Uterus (tissue), 2 donors: ENCODE measurements around the gene MYO15A.

Experiments
- POLR2A ChIP-seq, 2 donors: fragments of 450-650 bp; IDR thresholded peaks; one replicate each; pipeline ENCODE4 v1.6.1; 2016; ENCODE audit warnings: antibody characterized with exemption in 2 of 2, mild to moderate bottlenecking in 1 of 2, moderate library complexity in 1 of 2
- TF ChIP-seq, protein P1 (sequence below), 4 experiments: fragments of 200-600 bp in 2 of 4; fragments of 450-650 bp in 2 of 4; sonication (generic) in 2 of 4; IDR thresholded peaks; one replicate each; pipeline ENCODE4 v1.5.1; 2016 to 2019; ENCODE audit warnings: antibody characterized with exemption in 4 of 4, mild to moderate bottlenecking in 2 of 4, moderate library complexity in 1 of 4

DNA sequence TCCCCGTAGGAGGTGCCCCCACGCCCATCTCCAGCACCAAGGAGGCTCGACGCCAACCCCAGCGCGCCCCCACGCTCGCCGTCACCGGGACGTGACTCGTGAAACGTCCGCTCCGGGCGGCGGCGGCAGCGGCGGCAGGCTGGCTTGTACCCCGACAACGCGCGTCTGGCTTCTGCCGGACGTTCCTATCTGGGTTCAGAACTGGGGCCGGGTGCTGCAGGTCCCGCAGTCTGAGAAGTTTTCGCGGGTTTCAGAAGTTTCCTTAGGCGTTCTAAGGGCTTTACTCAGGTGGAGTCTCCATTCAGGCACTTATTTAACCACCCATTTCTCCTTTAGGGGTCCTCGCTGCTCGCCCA is 74.4 kb downstream of the MYO15A start:
- TF ChIP-seq, protein P1, sequence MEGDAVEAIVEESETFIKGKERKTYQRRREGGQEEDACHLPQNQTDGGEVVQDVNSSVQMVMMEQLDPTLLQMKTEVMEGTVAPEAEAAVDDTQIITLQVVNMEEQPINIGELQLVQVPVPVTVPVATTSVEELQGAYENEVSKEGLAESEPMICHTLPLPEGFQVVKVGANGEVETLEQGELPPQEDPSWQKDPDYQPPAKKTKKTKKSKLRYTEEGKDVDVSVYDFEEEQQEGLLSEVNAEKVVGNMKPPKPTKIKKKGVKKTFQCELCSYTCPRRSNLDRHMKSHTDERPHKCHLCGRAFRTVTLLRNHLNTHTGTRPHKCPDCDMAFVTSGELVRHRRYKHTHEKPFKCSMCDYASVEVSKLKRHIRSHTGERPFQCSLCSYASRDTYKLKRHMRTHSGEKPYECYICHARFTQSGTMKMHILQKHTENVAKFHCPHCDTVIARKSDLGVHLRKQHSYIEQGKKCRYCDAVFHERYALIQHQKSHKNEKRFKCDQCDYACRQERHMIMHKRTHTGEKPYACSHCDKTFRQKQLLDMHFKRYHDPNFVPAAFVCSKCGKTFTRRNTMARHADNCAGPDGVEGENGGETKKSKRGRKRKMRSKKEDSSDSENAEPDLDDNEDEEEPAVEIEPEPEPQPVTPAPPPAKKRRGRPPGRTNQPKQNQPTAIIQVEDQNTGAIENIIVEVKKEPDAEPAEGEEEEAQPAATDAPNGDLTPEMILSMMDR (IDR thresholded peaks at IDR 0.05), result no peak
- TF ChIP-seq POLR2A (IDR thresholded peaks at IDR 0.05), result no peak
